Measurements from ENCODE around the gene MAP4K2. TPM values are rescaled to one million over a fixed set of nuclear protein-coding genes. Genes with fewer than 3 reads are reported as not detected.

MAP4K2 gene
- total RNA-seq (100 to 1,000 TPM; 122 to 128 TPM), polyA plus RNA-seq (10 to 100 TPM; 32.3 to 57.2 TPM)

DNA sequence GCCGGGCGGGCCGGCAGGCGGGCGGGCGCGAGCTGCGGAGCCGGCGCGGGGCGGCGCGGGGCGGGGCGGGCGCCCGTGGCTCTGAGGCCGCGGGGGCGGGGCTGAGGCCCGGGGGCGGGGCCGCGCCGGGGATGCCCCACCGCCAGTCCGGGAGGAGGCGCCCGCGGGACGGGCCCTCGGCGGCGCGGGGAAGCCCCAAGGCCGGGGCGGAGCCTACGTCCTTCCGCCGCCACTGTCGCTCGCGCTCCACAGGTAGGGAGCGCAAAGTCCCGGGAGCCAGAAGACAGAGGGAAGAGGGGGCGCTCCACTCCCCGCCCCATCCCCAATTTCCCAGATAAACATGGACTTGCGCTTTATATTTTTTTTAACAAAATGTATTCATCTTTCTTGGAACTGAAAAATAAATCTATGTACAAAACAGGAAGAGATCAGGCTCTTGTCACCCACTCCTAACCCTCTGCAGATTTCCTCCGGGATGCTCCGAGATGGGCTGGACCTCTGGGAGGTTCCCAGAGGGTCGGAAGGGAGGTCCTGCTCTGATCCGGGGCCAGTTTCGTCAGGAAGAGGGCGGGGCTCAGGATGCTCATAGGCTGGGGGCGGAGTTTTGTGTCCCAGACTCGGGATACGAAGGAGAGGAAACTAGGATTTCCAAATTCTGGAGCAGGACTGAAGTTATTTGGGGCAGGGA lies at the start of gene MAP4K2:
MAP4K2 (minus strand) TSS at position 57 of the 688 bp plus-strand sequence. CDS start 65 bp downstream, outside the sequence.
- H3K36me3 Mint-ChIP-seq = peaks cover 14 to 39% of the 10 kb centered on the region in 2 donors
- peak within 1 kb of the TSS; percentile 94 to 97 (median 96) for H3K27ac Mint-ChIP-seq
- no peaks in the 10 kb centered on the region for H3K9me3 Mint-ChIP-seq
- ChIA-PET CTCF (ENCODE audit: partially characterized antibody) (interaction anchor here (1.0 to 2.1 kb wide), 7 partner anchors 16 to 115 kb away, joined by 3 to 12 read pairs (median 4); partner anchors contain the start of genes CDC42BPG and RASGRP2), POLR2A (ENCODE audit: partially characterized antibody) (interaction anchor here (0.8 to 9.4 kb wide), 20 partner anchors 8 to 224 kb away, joined by 3 to 143 read pairs (median 5); partner anchors contain the start of genes MEN1, RASGRP2, SF1 and SNX15)
- H3K4me3 ChIP-seq (ENCODE audit: low read length in 2 of 2) = peak within 1 kb of the TSS; percentile 79
- intact Hi-C loops (cut with micrococcal nuclease) = loop anchor here (1.0 to 5.0 kb wide), 5 partner anchors 24 to 115 kb away; partner anchors contain the start of genes CDC42BPG, EHD1 and RASGRP2
- peak; percentile 84 to 91 (median 89) for DNase-seq
- peak within 1 kb of the TSS; percentile 93 for H3K27ac ChIP-seq (ENCODE audit: low read depth, low read length)
- H3K4me1 Mint-ChIP-seq = peaks cover 9 to 48% (median 24%) of the 10 kb centered on the region in 4 donors
- H3K27me3 ChIP-seq (ENCODE audit: insufficient read depth, low read length) = no peaks in the 10 kb centered on the region
- peaks cover 24% of the 10 kb centered on the region for H3K36me3 ChIP-seq (ENCODE audit: insufficient read depth, low read length)
- H3K27me3 Mint-ChIP-seq = no peaks in the 10 kb centered on the region
- no peaks in the 10 kb centered on the region for H3K9me3 ChIP-seq (ENCODE audit: control insufficient read depth in 1 of 2, low read length in 2 of 2)
- peaks cover 35% of the 10 kb centered on the region for H3K4me1 ChIP-seq (ENCODE audit: insufficient read depth, low read length)
- H3K4me3 Mint-ChIP-seq = peak within 1 kb of the TSS; percentile 87 to 92 (median 90)

DNA sequence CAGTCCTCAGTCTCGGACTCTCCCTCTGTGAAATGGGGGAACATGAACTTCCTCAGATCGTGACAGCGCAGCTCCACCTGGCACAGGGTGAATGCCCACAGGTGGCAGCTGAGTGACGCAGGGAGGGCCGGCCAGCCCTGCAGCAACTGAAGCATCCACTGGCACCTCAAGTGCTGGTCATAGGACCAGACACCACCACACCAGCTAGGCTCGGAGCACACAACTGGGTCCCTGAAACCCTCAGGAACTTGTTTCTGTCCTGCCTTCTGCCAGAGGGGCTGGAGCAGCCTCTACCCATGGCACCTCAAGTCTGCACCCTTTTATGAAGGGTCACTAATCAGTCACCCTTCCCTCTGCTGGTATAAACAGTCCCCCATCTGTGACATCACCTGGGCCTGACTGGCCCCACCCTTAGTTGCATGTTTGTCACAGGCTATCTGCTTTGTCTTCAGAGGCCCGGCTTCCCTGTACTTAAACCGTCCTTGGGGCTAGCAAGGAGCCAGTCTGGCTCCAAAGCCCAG lies 48.9 kb upstream of the MAP4K2 start:
- H3K27me3 ChIP-seq (ENCODE audit: insufficient read depth, low read length) = no peaks in the 10 kb centered on the region
- peak overlapping the region; percentile 70 for H3K27ac ChIP-seq (ENCODE audit: low read depth, low read length)
- H3K4me3 Mint-ChIP-seq = peak overlapping the region; percentile 5 to 83 (median 68)
- POLR2A ChIA-PET (ENCODE audit: partially characterized antibody) = interaction anchor here (0.9 to 28.8 kb wide), 7 partner anchors 9 to 244 kb away, joined by 3 to 2105 read pairs (median 10); partner anchors contain the start of genes EHD1, PPP2R5B, RASGRP2 and SF1
- no peaks in the 10 kb centered on the region for H3K9me3 Mint-ChIP-seq
- no peaks in the 10 kb centered on the region for H3K9me3 ChIP-seq (ENCODE audit: control insufficient read depth in 1 of 2, low read length in 2 of 2)
- peaks cover 28 to 41% of the 10 kb centered on the region in 2 donors for H3K36me3 Mint-ChIP-seq
- H3K4me3 ChIP-seq (ENCODE audit: low read length in 2 of 2) = no peak overlapping the region
- peaks cover 58 to 95% (median 75%) of the 10 kb centered on the region in 4 donors for H3K4me1 Mint-ChIP-seq
- intact Hi-C loops (cut with micrococcal nuclease) = loop anchor here (1.0 kb wide), 1 partner anchor 26 kb away; the partner anchor contains the start of gene EHD1
- CTCF ChIA-PET (ENCODE audit: partially characterized antibody) = interaction anchor here (3.8 to 29.7 kb wide), 3 partner anchors 9 to 35 kb away, joined by 23 to 1245 read pairs (median 78); partner anchors contain the start of gene EHD1
- H3K36me3 ChIP-seq (ENCODE audit: insufficient read depth, low read length) = peaks cover 35% of the 10 kb centered on the region
- peaks cover 96% of the 10 kb centered on the region for H3K4me1 ChIP-seq (ENCODE audit: insufficient read depth, low read length)
- peak in 1 of 5 donors; percentile 53 for DNase-seq
- H3K27ac Mint-ChIP-seq = peak overlapping the region; percentile 93 to 99 (median 94)
- no peaks in the 10 kb centered on the region for H3K27me3 Mint-ChIP-seq

DNA sequence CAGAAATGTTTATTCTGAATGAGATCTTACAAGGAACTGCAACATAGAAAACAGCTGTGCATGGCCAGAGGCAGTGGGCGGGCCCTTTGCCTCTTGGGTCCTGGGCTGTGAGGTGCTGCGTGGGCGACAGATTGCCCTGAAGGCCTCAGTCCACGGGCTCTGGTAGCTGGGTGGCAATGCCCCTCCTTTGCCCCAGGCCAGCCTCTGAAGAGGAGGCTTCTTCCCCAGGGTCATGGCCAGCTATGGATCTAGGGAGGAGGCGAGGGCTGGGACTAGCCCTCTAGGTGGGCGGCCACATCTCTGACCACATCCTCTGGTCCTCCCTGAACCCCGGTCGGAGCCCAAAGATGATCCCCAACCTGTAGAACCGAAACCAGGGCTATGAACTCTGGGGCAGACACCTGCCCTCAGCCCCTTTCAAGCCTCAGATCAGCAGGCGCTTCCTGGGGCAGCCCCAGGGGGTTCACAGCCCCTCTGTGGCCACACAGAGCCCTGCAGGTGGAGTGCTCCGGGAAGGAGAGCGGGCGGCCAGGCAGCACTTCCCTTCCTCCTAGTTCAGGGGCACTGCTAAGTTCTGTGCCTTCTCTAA lies 48.1 kb upstream of the MAP4K2 start:
- Mint-ChIP-seq H3K4me3 (peak overlapping the region in 6 of 8 donors; percentile 13 to 83 (median 72)), H3K4me1 (peaks cover 52 to 89% (median 69%) of the 10 kb centered on the region in 4 donors), H3K36me3 (peaks cover 28 to 36% of the 10 kb centered on the region in 2 donors), H3K9me3 (no peaks in the 10 kb centered on the region), H3K27ac (peak overlapping the region; percentile 93 to 99 (median 94)), H3K27me3 (no peaks in the 10 kb centered on the region)
- peak in 3 of 5 donors; percentile 52 to 84 (median 62) for DNase-seq
- Histone ChIP-seq H3K27me3 (ENCODE audit: insufficient read depth, low read length) (no peaks in the 10 kb centered on the region), H3K4me3 (ENCODE audit: low read length in 2 of 2) (no peak overlapping the region), H3K27ac (ENCODE audit: low read depth, low read length) (peak overlapping the region; percentile 70), H3K36me3 (ENCODE audit: insufficient read depth, low read length) (peaks cover 27% of the 10 kb centered on the region), H3K4me1 (ENCODE audit: insufficient read depth, low read length) (peaks cover 90% of the 10 kb centered on the region), H3K9me3 (ENCODE audit: control insufficient read depth in 1 of 2, low read length in 2 of 2) (no peaks in the 10 kb centered on the region)
- intact Hi-C loops (cut with micrococcal nuclease) = loop anchor here (1.0 kb wide), 2 partner anchors 8 to 27 kb away; partner anchors contain the start of gene EHD1
- CTCF ChIA-PET (ENCODE audit: partially characterized antibody) = interaction anchor here (1.2 to 29.7 kb wide), 4 partner anchors 10 to 35 kb away, joined by 6 to 1245 read pairs (median 15); partner anchors contain the start of gene EHD1
- POLR2A ChIA-PET (ENCODE audit: partially characterized antibody) = interaction anchor here (0.9 to 28.8 kb wide), 10 partner anchors 9 to 266 kb away, joined by 3 to 2105 read pairs (median 6); partner anchors contain the start of genes EHD1, MEN1, PPP2R5B and RASGRP2

DNA sequence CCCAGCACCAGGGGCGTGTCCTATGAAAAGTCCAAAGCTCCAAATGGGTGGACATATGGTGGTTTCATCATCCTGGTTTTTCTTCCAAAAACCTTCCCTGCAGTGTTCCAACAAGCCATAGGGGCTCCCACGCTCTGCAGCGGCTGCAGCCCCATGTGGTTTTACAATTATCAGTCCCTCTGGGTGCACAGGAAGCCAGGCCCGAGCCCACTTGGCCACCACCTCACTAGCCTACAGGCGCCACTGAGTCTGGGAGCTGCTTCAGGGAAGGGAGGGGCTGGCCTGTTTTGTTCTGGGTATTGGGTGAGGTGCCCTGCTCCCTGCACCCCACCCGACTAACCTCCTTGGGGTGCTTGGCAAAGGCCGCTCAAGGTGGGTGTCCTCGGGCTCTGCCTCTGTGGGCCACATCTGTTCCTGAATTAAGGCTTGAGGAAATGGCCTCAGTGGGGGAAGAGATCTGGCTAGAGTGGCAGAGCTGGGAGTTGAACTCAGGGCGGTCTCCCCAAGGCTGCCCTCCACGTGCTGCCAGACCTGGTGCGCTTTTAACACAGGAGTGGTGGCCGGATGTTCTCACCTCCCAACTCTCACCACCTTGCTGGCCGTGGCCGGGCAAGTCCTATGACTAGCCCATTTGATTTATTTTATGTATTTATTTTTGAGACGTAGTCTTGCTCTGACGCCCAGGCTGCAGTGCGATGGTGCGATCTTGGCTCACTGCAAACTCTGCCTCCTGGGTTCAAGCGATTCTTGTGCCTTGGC lies 46.8 kb upstream of the MAP4K2 start:
- H3K27me3 ChIP-seq (ENCODE audit: insufficient read depth, low read length) = no peaks in the 10 kb centered on the region
- peak overlapping the region in 1 of 8 donors; percentile 52 for H3K4me3 Mint-ChIP-seq

DNA sequence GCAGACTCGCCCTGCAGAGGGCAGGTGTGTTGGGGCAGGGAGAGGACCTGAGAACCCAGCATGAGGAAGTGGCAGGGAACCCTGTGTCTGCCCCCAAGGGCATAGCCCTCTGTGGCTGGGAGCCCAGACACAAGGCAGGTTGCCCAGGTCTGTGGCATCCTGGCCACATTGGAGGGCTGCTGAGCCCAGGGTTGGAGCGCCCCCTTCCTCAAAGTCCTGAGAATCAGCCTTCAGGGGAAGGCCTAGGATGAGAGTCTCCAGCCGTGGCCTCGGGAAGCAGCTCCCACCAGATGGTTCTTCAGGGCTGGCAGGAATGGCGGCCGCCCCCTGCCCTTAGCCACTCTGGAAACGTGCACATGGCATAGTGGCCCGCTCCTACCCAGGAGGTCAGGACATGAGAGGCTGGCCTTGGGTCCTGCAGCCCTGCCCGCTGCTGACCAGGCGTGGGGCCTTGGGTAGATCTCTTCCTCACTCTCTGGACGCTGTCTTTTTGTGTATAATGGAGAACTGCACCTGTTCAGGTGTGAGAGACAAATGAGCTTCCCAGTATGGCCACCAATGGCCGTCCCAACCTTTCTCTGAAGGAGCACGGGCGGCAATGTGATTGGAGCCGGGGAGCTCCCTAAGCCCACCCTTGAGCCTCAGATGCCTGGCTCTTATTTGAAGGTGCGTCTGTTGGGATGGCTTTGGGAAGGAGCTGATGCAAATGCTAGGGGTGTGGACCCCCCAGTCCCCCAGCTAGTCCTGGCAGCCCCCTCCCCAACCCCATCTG lies 46.0 kb upstream of the MAP4K2 start:
- Mint-ChIP-seq H3K27me3 (no peaks in the 10 kb centered on the region), H3K36me3 (peaks cover 11 to 18% of the 10 kb centered on the region in 2 donors), H3K4me1 (peaks cover 42 to 77% (median 57%) of the 10 kb centered on the region in 4 donors), H3K9me3 (no peaks in the 10 kb centered on the region), H3K4me3 (peak overlapping the region in 2 of 8 donors; percentile 50 to 55), H3K27ac (peak overlapping the region; percentile 55 to 99 (median 90))
- ChIA-PET POLR2A (ENCODE audit: partially characterized antibody) (interaction anchor here (0.9 to 28.8 kb wide), 14 partner anchors 9 to 273 kb away, joined by 3 to 2105 read pairs (median 6); partner anchors contain the start of genes EHD1, FAU, MRPL49 and PPP2R5B), CTCF (ENCODE audit: partially characterized antibody) (interaction anchor here (1.2 to 29.7 kb wide), 13 partner anchors 9 to 332 kb away, joined by 3 to 1245 read pairs (median 5); partner anchors contain the start of genes ARL2, BATF2, CAPN1 and EHD1)
- intact Hi-C loops (cut with micrococcal nuclease) = loop anchor here (5.0 kb wide), 1 partner anchor 228 kb away; no protein-coding TSS in a partner anchor
- Histone ChIP-seq H3K4me1 (ENCODE audit: insufficient read depth, low read length) (peaks cover 78% of the 10 kb centered on the region), H3K36me3 (ENCODE audit: insufficient read depth, low read length) (peaks cover 10% of the 10 kb centered on the region), H3K4me3 (ENCODE audit: low read length in 2 of 2) (no peak overlapping the region), H3K27ac (ENCODE audit: low read depth, low read length) (peak overlapping the region; percentile 24), H3K27me3 (ENCODE audit: insufficient read depth, low read length) (no peaks in the 10 kb centered on the region), H3K9me3 (ENCODE audit: control insufficient read depth in 1 of 2, low read length in 2 of 2) (no peaks in the 10 kb centered on the region)
- peak in 1 of 5 donors; percentile 54 for DNase-seq

More for the DNA sequence above, 46.8 kb upstream of the MAP4K2 start:
- H3K4me1 ChIP-seq (ENCODE audit: insufficient read depth, low read length) = peaks cover 83% of the 10 kb centered on the region
- POLR2A ChIA-PET (ENCODE audit: partially characterized antibody) = interaction anchor here (1.2 to 28.8 kb wide), 11 partner anchors 10 to 270 kb away, joined by 3 to 2105 read pairs (median 4); partner anchors contain the start of genes EHD1, MEN1, RASGRP2 and TM7SF2
- H3K4me3 ChIP-seq (ENCODE audit: low read length in 2 of 2) = no peak overlapping the region
- peaks cover 45 to 83% (median 63%) of the 10 kb centered on the region in 4 donors for H3K4me1 Mint-ChIP-seq
- DNase-seq = no peak
- intact Hi-C loops (cut with micrococcal nuclease) = loop anchor here (1.0 to 5.0 kb wide), 2 partner anchors 10 to 228 kb away; no protein-coding TSS in a partner anchor
- CTCF ChIA-PET (ENCODE audit: partially characterized antibody) = interaction anchor here (1.2 to 29.7 kb wide), 9 partner anchors 11 to 332 kb away, joined by 3 to 1245 read pairs (median 11); partner anchors contain the start of genes ARL2, CAPN1, EHD1 and SF1
- H3K36me3 ChIP-seq (ENCODE audit: insufficient read depth, low read length) = peaks cover 18% of the 10 kb centered on the region
- H3K27me3 Mint-ChIP-seq = no peaks in the 10 kb centered on the region
- no peaks in the 10 kb centered on the region for H3K9me3 Mint-ChIP-seq
- H3K9me3 ChIP-seq (ENCODE audit: control insufficient read depth in 1 of 2, low read length in 2 of 2) = no peaks in the 10 kb centered on the region
- H3K27ac Mint-ChIP-seq = peak overlapping the region in 6 of 7 donors; percentile 51 to 99 (median 71)
- peaks cover 18 to 25% of the 10 kb centered on the region in 2 donors for H3K36me3 Mint-ChIP-seq
- H3K27ac ChIP-seq (ENCODE audit: low read depth, low read length) = peak overlapping the region; percentile 24
